Epidermal melanocyte (primary cell): ENCODE measurements around the gene PSMA3.
"Not testable (repeated sequence)": the region's sequence is repeated elsewhere in the genome, so short reads cannot be mapped to it uniquely, and the experiment has no call there.

Experiments
- DNase-seq: peaks from one replicate; pipeline ENCODE4 v3.0.0; 2011; ENCODE audit warnings: low spot score; ENCODE audit not compliant: insufficient read length

PSMA3 gene

GRCh38 chr14:58244556-58245387 is at the start of gene PSMA3:
TSS of gene PSMA3 (plus strand) at chr14:58244843. CDS start at chr14:58244921, 78 bp downstream.
- DNase-seq = peak; percentile 94

DNA sequence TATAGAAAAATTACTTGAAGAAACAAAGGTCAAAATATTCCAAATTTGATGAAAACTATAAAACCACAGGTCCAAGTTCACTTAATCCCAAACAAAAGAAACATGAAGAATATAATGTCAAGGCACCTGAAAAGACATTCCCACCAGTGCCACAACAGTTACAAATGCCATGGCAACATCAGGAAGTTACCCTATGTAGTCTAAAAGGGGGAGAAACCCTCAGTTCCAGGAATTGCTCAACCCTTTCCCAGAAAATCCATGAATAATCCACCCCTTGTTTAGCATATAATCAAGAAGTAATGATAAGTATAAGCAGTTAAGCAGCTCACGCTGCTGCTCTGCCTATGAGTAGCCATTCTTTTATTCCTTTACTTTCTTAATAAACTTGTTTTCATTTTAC is 48.4 kb upstream of the PSMA3 start:
- no peak for DNase-seq

DNA sequence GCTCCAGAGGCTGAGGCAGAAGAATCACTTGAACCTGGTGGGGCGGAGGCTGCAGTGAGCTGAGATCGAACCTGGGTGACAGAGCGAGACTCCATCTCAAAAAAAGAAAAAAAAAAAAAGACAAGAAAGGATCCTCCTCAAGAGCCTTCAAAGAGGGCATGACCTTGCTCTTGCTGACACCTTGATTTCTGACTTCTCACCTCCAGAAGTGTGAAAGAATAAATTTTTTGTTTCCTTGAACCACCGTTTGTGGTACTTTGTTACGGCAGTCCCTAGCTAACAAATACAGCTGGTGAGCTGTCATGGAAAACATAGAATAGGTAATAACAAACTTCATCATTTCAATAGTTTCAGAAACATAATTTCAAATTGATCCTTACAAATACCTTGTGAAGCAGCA is 46.6 kb upstream of the PSMA3 start:
- DNase-seq = no peak

DNA sequence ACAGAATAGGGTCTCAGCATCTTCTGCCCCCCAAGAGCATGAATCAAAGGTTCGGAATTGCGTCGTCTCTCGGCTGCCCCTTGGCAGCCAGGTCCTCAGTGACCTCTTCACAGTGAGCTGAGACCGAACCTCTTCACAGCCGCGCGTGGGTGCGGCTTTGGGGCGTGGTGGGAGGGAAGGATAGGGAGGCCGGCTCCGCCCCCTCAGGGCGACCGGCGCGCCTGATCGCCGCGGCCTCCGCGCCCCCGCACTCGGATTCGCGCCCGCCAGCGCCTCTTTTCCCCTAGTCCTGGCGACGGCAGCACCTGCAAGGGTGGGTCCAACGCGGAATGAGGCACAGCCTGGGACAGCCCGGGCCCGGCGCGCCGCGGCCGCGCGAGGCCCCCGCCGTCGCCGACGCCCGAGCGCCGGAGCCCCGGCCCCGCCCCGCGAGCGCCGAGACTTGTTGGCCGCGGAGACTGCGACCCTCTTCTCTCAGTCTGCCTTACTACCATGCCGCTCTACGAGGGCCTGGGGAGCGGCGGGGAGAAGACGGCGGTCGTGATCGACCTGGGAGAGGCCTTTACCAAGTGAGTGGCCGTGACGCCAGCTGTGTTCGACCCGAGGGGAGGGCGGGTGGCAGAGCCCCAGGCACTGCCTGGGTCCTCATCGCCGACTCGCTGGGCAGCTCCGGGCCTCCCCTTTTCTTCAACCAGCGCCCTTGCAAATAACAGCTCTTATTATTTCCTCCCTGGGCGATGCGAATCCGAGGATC is 44.7 kb upstream of the PSMA3 start, which contains the start of gene ACTR10:
Gene ACTR10, plus strand, starts transcription at position 424 of the 754 bp plus-strand sequence. Its CDS starts 69 bp downstream, at position 493.
- peak; percentile 68 for DNase-seq

GRCh38 chr14:58200480-58200841 is 44.2 kb upstream of the PSMA3 start:
- no peak for DNase-seq

DNA sequence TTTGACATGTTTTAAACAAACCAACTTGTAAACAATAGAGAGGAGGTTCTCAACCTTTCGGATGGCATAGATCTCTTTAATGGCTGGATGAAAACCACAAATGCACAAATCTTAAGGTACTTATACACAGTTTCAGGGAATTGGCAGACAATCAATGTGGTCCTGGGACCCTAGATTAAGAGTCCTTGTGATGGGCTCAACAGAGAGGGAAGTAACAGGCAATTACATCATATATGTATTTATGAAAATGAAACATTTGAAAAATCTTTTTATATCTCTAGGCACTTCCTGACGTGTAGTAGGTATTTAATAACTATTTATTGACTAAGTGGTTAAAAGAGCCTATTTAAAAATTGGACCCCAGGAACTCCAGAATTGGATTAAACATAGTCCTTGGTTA is 43.8 kb upstream of the PSMA3 start:
- no peak for DNase-seq

DNA sequence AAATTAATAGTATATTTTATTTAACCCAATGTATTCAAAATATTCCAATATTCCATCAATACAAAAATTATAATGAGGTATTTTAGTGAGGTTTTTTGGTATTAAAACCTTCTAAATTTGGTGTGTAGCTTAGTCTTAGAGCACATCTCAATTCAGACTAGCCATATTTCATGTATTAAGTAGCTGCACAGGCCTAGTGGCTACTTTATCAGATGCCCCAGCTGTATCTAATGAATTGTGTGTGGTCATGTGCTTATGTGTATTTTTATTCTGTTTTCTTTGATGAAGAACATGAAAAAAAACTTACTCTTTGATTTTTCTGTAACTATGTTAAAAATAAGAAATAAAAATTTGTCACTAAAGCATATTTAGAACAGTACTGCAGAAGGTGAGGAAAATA is 31.5 kb upstream of the PSMA3 start:
- no peak for DNase-seq

- no peak for DNase-seq
Measured at GRCh38 chr14:58215191-58215914, 29.3 kb upstream of the PSMA3 start.

GRCh38 chr14:58216544-58216943 is 28.1 kb upstream of the PSMA3 start:
- no peak for DNase-seq

DNA sequence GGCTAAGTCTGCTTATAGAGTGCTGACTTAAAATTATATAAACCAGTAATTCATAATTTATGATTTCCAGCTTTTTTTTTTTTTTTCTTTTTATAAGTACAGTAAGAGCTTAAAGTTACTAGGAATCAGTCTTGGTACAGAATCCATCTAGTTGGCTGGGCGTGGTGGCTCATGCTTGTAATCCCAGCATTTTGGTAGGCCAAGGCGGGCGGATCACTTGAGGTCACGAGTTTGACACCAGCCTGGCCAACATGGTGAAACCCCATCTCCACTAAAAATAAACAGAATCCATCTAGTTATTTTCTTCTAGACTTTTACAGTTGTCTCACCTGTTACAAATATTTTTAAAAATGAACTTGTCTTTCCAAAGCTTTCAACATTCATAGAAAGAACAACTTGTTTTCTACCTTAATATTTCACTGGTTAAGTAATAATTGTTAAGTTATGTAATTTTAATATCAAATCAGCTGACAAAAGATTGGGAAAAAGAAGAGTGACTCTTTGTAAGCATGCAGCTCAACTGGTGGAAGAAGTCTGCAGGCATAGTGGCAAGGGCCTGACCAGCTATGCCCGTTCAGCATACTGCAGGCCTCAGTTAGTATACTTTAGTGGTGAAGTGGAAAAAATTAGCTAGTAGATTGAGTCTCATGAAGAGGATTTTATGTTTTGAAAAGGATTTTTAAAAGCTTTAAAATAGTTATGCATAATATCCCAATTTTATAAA is 17.4 kb upstream of the PSMA3 start:
- DNase-seq = no peak

- no peak for DNase-seq
Measured at GRCh38 chr14:58238252-58239243, 6.1 kb upstream of the PSMA3 start.

GRCh38 chr14:58239244-58240195 is 5.1 kb upstream of the PSMA3 start:
- no peak for DNase-seq

DNA sequence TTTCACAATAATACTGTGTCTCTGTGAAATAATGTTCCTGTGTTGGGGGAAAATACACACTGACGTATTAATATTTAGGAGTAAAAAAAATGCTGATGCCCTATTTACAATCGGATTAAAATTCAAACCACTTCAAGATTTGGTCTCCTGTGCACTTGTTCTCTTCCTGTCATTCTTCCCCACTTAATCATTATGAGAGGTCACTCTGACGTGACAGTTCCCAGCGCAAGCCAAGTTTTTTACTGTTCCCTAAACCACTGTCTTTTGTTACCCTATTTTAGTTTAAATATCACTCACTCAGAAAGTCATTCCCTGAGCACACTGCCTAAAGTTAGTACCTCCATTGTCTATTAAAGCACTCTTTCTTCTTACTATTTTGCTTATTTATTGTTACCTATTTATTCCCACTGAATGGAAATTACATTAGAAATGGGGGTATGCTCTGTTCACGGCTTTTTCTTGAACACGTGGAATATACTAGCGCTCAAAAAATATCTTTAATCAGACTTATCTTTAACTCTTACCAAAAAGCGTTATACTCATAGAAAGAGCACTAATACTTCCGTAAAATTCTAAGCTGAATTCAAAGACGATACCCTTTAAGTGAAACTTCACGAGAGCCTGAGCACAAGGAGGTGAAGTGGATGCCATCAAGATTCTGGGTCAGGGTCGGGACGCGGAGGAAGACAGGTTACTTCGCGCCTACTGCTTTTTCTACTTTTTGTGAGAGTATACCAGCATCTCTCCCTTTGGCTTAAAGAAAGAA is 670 bp upstream of the PSMA3 start:
- DNase-seq = no peak

DNA sequence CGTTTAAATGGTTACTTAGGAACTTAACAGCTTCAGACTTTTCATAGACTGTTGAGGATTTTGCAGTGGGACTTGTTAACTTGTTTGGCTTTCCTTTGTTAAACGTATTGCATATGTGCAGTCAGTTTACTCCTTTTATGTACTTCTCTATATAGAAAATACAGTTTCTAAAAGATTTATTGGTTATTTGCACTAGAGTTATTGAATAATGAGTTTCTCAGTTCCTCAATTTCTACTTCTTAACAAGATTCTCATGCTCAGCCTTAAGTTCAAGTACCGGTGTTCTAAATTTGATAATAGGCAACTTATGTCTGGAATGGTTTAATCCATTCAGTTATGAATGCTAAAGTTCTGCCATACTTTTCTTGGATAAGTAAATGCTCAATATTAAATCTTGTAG is 919 bp downstream of the PSMA3 start:
- no peak for DNase-seq

- no peak for DNase-seq
Measured at GRCh38 chr14:58249611-58250010, 5.0 kb downstream of the PSMA3 start.

DNA sequence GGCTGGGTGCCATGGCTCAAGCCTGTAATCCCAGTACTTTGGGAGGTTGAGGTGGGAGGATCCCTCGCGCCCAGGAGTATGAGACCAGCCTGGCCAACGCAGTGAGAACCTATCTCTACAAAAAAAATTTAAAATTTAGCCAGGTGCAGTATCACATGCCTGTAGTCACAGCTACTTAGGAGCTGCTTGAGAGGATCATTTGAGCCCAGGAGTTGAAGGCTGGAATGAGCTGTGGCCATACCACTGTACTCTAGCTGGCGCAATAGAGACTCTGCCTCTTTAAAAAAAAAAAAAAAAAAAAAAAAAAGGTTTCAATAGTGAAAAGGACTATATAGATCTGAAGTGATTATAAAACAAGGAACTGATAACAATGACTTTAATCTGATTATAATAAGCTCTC is 13.5 kb downstream of the PSMA3 start:
- no peak for DNase-seq

DNA sequence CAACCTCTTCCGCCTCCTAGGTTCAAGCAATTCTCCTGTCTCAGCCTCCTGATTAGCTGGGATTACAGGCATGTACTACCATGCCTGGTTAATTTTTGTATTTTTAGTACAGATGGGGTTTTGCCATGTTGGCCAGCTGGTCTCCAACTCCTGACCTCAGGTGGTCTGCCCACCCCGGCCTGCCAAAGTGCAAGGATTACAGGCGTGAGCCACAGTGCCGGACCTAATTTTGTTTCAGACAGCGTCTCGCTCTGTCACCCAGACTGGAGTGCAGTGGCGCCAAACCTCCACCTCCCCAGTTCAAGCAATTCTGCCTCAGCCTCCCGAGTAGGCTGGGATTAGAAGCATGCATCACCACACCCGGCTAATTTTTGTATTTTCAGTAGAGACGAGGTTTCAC is 17.4 kb downstream of the PSMA3 start:
- DNase-seq = not testable (repeated sequence)

- DNase-seq = no peak
Measured at GRCh38 chr14:58265401-58265800, 20.8 kb downstream of the PSMA3 start.
